Measurements from ENCODE around the gene MAP7D2.
A peak's percentile ranks its signal among the peaks of the same experiment; 100 is the strongest.
"Not testable (repeated sequence)": the region's sequence is repeated elsewhere in the genome, so short reads cannot be mapped to it uniquely, and the experiment has no call there.

Gene MAP7D2

DNA sequence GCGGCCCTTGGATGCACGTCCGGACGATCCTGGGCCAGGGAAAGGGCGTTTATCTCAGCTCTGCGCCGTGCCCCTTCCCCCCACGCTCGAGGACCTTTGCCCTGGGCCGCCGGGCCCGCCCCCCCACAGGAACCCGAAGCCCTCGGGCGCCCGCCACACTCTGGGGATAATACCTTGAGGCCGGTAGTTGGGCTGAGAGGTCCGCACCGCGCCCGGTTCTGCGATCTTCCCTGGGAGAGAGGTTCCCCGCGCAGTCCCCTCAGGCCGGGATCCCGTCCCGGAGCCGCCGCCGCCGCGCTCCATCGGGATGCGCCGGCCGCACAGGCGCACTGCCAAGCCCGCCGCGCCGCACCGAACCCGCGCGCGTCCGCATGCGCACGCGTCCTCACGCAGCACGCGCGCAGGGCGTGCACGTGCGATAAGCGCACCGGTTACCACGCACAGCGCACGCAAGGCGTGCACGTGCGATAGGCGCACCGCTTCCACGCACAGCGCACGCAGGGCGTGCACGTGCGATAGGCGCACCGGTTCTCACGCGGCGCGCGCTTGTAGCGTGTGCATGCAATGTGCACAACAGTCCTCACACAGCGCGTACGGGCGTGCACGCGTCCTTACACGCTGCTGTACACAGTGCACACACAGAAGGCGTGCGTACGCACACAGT, at the start of gene MAP7D2:
Gene MAP7D2 (minus strand): TSS at position 331 of the 664 bp plus-strand sequence. CDS start 28 bp downstream, at position 303.
- peak in 1 of 3 experiments; percentile 7 for DNase-seq (ENCODE audit: low read depth in 3 of 3)

DNA sequence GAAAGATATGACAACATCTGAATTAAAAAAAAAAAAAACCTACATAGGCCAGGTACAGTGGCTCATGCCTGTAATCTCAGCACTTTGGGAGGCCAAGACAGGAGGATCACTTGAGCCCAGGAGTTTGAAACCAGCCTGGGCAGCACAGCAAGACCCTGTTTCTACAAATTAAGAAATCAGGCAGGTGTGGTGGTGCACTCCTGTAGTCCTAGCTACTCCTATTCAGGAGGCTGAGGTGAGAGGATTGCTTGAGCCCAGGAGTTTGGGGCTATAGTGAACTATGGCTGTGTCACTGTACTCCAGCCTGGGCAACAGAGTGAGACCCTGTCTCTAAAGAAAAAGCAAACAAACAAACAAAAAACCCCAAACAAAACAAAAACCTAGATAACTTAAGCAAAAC, 45.8 kb upstream of the MAP7D2 start:
- not testable (repeated sequence) for DNase-seq (ENCODE audit: low read depth in 3 of 3)

DNA sequence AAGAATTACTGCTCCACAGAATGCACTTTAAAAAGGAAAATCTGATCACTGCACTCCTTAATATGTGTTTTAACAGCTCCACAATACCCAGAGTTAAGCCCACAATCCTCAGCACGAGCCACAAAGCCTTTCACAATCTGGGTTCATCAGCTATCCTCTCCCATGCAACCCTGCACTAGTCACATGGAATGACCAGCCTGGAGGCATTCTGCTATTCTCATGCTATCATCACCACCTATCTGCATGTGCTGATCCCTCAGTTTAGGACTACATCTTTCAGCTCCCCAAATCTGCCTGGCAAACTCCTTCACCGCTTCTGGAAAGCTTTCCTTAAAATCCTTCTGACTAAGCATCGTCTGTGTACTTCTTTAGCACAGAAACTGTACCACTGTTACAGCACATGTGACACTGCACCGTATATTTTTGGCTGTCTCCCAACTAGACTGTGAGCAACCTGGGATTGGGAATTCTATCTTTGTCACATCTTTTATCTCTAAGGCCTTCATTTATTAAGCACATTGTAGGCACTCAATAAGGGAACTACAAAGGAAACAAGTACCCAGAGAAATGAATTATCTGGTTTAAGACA, 43.2 kb upstream of the MAP7D2 start:
- no peak for DNase-seq (ENCODE audit: low read depth in 3 of 3)

DNA sequence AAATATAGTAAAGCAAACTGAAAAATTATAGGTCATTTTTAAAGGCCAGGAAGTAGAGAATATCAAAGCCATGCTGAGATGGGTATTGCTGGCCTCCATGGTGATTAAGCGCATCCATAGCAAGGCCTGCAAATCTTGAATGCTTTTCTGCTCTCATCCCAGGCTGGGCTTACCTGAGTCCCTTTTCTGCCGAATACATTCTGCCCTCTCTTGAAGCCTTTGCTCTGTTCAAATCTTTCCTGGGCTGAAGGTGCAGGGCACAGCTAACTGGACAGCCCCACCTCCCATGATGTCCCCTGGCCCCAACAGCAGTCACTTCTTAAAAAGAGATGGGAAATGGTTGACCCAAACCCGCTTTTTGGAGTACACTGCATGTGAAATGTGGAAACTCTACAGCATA, 35.0 kb upstream of the MAP7D2 start:
- no peak for DNase-seq (ENCODE audit: low read depth in 3 of 3)

DNA sequence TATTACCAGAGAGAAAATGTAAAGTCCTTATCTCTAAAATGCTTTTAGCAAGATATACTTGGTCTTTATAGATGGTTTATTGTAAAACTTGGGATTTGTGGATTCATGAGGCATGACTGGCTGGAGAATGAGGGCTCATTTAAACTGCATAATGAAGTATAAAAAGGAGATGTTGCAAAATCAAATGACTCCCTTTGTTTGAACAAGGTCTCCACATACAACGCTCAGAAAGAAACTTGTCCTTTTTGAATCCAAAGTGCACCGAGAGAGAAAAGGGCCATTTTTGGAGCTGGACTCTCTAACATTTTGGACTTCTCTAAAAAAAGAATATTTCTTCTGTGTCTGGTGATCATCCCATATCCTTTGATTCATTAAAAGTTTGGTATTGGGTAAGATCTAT, 32.6 kb upstream of the MAP7D2 start:
- no peak for DNase-seq (ENCODE audit: low read depth in 3 of 3)

DNA sequence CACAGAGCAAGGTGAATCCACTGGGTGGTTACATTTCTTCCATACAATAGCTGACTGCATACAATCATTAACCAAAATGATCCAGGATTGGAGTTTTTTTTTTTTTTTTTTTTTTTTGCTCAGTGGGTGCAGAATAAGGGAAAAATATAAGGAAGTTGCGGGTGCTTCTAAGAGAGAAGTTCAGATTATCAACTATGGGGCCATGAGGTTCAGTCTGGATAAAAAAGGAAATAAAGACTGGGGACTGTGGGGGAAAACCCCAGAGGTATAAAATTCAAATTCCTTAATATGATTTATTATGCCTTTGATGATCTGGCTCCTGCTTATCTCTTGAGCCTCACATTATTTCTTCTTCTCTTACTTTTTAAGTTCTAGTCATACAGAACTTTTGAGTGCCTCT, 30.9 kb upstream of the MAP7D2 start:
- no peak for DNase-seq (ENCODE audit: low read depth in 3 of 3)

DNA sequence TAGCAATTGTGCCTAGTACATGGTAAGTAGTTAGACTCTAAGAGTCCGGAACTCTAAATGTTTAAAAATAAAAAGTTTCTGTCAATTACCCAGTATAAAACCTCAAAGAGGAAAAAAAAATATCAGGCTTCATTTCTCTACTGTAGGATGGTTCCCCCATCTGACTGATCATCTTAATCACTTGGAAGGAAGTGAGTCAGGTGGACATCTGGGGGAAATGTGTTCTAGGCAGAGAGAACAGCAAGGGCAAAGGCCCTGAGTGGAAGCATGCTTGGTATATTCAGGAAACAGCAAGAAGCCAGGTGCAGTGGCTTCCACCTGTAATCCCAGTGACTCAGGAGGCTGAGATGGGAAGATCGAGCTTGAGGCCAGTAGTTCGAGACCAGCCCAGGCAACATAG, 27.8 kb upstream of the MAP7D2 start:
- no peak for DNase-seq (ENCODE audit: low read depth in 3 of 3)

- no peak for DNase-seq (ENCODE audit: low read depth in 3 of 3)
Observed at GRCh38 chrX:20143561-20143960, 26.9 kb upstream of the MAP7D2 start.

- DNase-seq (ENCODE audit: low read depth in 3 of 3): no peak
Observed at GRCh38 chrX:20143111-20143510, 26.4 kb upstream of the MAP7D2 start.

DNA sequence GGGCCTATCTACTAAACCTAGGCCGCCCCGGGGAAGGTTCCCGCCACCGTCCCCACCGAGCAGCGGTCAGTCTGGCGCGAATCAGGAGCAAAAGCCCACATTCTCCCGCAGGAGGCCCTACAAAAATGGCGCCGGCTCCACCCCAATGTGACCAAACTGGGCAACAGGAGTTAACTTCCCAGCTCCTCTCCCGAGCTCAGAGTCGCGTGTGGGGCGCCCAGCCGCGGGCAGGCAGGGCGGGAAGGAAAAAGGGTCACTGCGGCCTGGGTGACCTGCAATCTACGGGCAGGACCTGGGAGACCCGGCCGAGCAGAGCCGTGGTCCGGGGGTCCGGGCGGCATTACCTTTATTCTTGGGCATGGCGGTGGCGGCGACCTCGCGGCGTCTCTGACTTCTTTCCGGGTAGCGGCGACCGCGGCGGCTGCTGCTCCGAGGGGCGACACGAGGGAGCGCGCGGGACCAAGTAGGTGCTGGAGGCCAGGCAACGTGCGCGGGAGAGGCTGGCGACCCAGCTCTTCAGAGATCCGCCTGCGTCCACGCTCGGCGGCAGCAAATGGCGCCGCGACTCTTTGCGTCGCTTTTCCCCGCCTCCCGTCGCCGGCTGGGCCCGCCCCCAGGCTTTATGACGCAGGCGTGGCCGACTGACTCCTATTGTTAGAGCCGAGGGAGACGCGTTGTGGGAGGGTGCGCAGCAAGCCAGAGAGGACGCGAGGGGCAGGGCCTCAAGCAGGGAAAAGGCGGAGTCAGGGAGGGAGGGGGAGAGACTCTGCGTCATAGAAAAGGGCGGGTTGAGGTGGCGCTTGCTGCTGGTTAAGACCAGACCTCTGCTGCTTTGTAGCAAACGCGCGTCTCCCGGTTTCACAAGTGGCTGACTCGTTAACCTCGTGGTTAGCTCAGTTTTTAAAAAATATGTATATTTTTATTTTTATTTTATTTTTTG, 24.8 kb upstream of the MAP7D2 start, which contains the start of gene EIF1AX:
Gene EIF1AX (minus strand): TSS at position 558 of the 940 bp plus-strand sequence. CDS start 198 bp downstream, at position 360.
- peak; percentile 81 to 92 (median 90) for DNase-seq (ENCODE audit: low read depth in 3 of 3)

DNA sequence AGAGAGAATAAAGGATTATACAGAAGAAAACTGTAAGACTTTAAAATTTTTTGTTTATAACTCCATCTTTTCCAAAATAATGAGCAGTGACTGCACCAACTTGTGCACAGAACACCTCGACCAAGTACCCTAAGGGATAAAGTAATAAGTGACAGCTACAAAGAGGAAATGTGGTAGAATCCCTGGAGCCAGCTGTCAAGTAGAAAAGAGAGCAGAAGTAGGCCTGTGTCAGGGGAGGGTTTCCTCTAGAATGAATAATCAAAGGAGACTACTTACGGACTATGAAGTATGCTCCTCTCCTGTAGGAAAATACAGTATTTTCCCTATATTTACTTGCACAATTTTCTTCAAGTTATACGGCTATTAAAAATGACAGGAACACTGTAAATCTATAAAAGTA, 23.7 kb upstream of the MAP7D2 start:
- DNase-seq (ENCODE audit: low read depth in 3 of 3): no peak

DNA sequence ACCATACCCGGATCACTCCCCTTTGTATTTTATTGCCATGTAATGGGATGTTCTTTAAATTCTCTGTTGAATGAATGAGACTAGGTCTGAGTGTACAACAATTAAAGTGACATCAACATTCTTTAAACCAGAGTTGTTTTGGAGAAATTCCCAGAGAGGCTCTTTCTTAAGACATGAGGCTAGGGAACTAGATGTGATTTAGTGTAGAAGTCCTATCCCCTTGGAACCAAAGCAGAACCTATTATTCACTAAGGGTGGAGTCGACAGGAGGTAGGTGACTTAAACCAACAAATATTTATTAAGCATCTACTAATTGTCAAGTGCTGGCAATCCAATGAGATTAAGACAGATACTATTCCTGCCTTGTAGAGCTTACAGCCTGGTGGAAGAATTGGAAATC, 23.3 kb upstream of the MAP7D2 start:
- DNase-seq (ENCODE audit: low read depth in 3 of 3): no peak

GRCh38 chrX:20135944-20136343, 19.2 kb upstream of the MAP7D2 start:
- DNase-seq (ENCODE audit: low read depth in 3 of 3): no peak

DNA sequence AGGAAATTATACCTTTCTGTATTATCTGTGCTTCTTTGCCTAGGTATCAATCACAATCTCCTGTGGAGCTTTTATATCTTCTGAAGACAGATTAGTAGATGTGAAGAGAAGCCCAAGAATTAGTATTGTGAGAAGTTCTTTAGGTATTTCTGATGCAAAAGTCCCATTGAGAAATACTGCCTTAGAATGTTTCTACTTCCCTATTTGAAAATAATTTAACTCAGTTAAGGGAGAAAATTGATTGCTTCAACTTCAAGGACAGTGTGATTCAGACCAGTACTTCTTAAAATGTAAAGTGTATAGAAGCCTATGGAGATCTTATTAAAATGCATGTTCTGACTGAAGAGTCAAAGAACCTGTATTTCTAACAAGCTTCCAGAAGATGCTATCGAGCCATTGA, 16.0 kb upstream of the MAP7D2 start:
- no peak for DNase-seq (ENCODE audit: low read depth in 3 of 3)

- no peak for DNase-seq (ENCODE audit: low read depth in 3 of 3)
Observed at GRCh38 chrX:20130357-20130756, 13.7 kb upstream of the MAP7D2 start.

GRCh38 chrX:20129547-20129946, 12.8 kb upstream of the MAP7D2 start:
- no peak for DNase-seq (ENCODE audit: low read depth in 3 of 3)

DNA sequence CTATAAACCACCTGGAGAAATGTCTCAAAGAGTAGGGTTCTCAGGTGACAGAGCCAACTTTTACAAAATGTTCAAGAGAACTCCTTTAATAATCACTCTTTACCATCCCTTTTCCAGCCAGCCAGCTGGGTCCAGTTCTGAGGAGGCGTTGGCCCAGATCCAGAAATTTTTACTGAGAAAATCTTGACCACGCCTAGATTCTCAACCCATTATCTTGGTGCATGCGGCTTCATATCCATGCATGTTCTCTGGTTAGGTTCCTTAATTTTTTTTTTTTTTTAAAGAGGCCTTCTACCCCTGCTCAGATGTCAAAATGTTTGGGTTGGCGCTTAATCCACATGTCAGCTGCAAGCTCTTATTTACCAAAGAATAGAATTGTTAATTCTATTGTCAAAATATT, 12.0 kb upstream of the MAP7D2 start:
- DNase-seq (ENCODE audit: low read depth in 3 of 3): no peak

GRCh38 chrX:20127440-20127839, 10.7 kb upstream of the MAP7D2 start:
- DNase-seq (ENCODE audit: low read depth in 3 of 3): not testable (repeated sequence)

GRCh38 chrX:20126833-20127232, 10.1 kb upstream of the MAP7D2 start:
- DNase-seq (ENCODE audit: low read depth in 3 of 3): not testable (repeated sequence)

DNA sequence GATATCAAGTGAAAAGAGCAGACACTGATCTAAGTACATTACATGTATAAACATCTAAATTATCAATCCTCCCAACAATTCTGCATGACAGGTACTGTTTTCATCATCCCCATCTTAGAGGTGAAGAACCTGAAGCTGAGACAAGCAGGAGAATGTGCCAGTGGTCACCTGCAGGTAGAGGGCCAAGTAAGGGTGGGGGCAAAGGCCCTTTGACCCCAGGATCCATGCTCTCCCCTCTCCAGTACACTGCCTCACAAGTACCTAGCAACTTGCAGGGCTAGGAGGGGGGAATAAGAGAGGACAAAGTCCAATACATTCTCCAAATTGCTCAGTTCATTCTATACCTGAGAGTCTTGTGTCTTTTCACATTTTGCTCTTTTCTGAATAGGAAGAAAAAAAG, 8.3 kb upstream of the MAP7D2 start:
- DNase-seq (ENCODE audit: low read depth in 3 of 3): no peak

DNA sequence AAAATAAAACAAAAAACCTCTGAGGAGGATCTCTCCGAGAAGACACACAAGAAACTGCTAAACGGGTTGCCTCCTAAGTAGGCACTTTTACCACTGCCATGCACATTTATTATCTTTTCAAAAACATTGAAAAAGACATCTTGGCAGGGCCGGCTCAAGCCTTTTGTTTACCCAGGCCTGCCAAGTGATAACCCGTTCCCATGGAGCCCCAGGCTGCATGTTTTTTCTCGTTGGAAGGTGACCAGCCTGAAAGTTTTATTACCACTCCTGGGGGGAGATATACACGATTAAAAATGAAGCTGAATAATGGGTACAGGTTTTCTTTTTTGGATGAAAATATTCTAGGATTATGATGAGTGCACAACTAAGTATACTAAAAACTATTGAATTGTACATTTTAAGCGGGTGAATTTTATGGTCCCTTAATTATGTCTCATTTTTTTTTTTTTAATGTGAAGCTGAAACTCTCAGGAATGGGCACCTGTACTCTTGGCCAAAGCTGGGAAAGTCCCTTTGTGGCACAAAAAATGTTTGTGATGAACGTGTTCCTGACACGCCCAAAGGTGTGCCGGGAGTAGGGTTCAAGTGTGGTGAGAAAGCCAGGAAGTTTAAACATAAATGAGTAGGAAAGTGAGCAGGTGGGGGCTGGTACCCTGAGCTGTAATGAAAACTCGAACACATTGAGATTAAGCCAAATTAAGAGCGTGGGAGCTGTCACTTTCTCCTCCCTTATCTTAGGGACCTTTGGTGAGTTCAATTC, 1.5 kb upstream of the MAP7D2 start:
- no peak for DNase-seq (ENCODE audit: low read depth in 3 of 3)

GRCh38 chrX:20116087-20116576, 575 bp downstream of the MAP7D2 start:
- DNase-seq (ENCODE audit: low read depth in 3 of 3): no peak

Measured in stimulated activated CD4-positive, alpha-beta T cell treated with anti-CD3 and anti-CD28 coated beads, TNF-alpha, amount 100 ng/mL, for 24 hours (primary cell).